Measurements from ENCODE around the gene ELP4.
"Not testable (repeated sequence)": the region's sequence is repeated elsewhere in the genome, so short reads cannot be mapped to it uniquely, and the experiment has no call there.

The ELP4 gene

GRCh38 chr11:31649129-31649966 lies 139.8 kb downstream of the ELP4 start:
- no peak for DNase-seq

- DNase-seq: no peak
These were observed 141.6 kb downstream of the ELP4 start for GRCh38 chr11:31651208-31651607.

GRCh38 chr11:31651822-31652221 lies 142.3 kb downstream of the ELP4 start:
- DNase-seq: no peak

GRCh38 chr11:31652528-31652927 lies 143.0 kb downstream of the ELP4 start:
- DNase-seq: no peak

GRCh38 chr11:31655483-31655882 lies 145.9 kb downstream of the ELP4 start:
- no peak for DNase-seq

- no peak for DNase-seq
These were observed 146.5 kb downstream of the ELP4 start for GRCh38 chr11:31656051-31656450.

- DNase-seq: no peak
These were observed 147.5 kb downstream of the ELP4 start for GRCh38 chr11:31657091-31657490.

- DNase-seq: no peak
These were observed 154.6 kb downstream of the ELP4 start for GRCh38 chr11:31664129-31664528.

GRCh38 chr11:31664954-31665353 lies 155.4 kb downstream of the ELP4 start:
- DNase-seq: no peak

- no peak for DNase-seq
These were observed 162.1 kb downstream of the ELP4 start for GRCh38 chr11:31671681-31672080.

GRCh38 chr11:31673108-31673507 lies 163.5 kb downstream of the ELP4 start:
- DNase-seq: not testable (repeated sequence)

- no peak for DNase-seq
These were observed 166.9 kb downstream of the ELP4 start for GRCh38 chr11:31676280-31676982.

GRCh38 chr11:31680770-31681169 lies 171.2 kb downstream of the ELP4 start:
- DNase-seq: no peak

GRCh38 chr11:31687256-31687655 lies 177.7 kb downstream of the ELP4 start:
- no peak for DNase-seq

GRCh38 chr11:31687861-31688260 lies 178.3 kb downstream of the ELP4 start:
- no peak for DNase-seq

- no peak for DNase-seq
These were observed 180.0 kb downstream of the ELP4 start for GRCh38 chr11:31689559-31689958.

- no peak for DNase-seq
These were observed 180.5 kb downstream of the ELP4 start for GRCh38 chr11:31690041-31690440.

- DNase-seq: no peak
These were observed 180.9 kb downstream of the ELP4 start for GRCh38 chr11:31690516-31690915.

- no peak for DNase-seq
These were observed 182.9 kb downstream of the ELP4 start for GRCh38 chr11:31692466-31692865.

- not testable (repeated sequence) for DNase-seq
These were observed 187.5 kb downstream of the ELP4 start for GRCh38 chr11:31697049-31697448.

- DNase-seq: no peak
These were observed 189.5 kb downstream of the ELP4 start for GRCh38 chr11:31699066-31699465.

- no peak for DNase-seq
These were observed 193.4 kb downstream of the ELP4 start for GRCh38 chr11:31702966-31703365.

GRCh38 chr11:31706357-31706756 lies 196.8 kb downstream of the ELP4 start:
- DNase-seq: no peak

- no peak for DNase-seq
These were observed 201.6 kb downstream of the ELP4 start for GRCh38 chr11:31711137-31711536.
